GM12873 (cell line): ENCODE measurements around the gene RAB17.

Experiments
- CTCF ChIP-seq: IDR thresholded peaks from 2 replicates; pipeline ENCODE4 v1.5.1; 2012; ENCODE audit warnings: low read depth, mild to moderate bottlenecking, moderate library complexity, low read length, control low read depth; ENCODE audit not compliant: insufficient read depth; ENCODE audit errors: missing control alignments

Gene RAB17

DNA sequence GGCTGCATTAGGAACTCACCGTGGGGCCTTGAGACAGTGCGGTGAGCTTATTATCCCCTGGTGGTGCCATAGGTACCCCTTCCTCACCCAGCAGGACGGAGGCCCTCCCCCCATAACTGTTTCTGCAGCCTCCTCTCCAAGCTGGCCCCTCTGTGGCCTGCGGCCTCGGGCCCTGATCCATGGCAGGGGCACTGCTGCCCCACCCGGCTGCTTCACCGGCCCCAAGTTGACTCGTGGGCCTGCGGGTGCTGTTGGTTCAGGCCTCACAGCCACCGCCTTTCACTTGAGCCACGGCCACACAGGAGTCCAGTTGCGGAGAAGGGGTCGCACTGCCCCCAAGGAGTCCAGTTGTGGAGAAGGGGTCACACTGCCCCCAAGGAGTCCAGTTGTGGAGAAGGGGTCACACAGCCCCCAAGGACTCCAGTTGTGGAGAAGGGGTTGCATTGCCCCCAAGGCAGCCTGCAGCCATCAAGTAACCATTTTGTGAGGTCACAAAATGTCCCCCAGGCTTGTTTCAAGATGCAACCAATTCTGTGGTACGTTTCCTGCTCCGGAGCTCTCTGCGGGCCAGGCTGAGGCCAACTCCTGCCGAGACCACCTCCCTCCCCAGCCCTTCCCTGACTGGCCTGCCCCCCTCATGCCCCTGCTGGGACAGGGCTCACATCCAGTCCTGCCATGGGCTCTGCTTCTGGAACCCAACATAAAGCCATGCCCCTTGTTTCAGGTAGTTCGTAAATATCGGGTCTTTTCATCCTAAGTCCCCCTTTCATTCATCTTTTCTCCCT lies 41.5 kb upstream of the RAB17 start:
- TF ChIP-seq CTCF = no peak

GRCh38 chr2:237631007-237631785 lies 40.7 kb upstream of the RAB17 start:
- TF ChIP-seq CTCF = no peak

GRCh38 chr2:237630216-237631000 lies 39.9 kb upstream of the RAB17 start:
- TF ChIP-seq CTCF = no peak

DNA sequence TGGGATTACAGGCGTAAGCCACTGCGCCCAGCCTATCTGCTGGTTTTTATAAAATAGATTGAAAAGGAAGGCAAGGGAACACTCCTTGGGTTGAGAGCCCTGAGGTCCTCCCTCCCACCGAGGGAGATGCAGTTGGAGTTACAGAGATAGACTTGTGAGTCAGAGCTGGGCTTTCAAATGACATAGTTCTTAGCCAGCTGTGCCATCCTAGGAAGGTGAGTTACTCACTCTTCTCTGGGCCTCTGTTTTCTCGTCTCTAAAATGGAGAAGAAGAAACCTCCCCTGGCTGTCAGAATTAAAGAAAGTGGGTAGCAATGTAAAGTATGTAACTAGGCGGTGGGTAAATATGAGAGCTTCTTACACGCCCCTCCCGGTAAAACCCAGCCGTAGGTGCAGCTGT lies 39.2 kb upstream of the RAB17 start:
- TF ChIP-seq CTCF = no peak

DNA sequence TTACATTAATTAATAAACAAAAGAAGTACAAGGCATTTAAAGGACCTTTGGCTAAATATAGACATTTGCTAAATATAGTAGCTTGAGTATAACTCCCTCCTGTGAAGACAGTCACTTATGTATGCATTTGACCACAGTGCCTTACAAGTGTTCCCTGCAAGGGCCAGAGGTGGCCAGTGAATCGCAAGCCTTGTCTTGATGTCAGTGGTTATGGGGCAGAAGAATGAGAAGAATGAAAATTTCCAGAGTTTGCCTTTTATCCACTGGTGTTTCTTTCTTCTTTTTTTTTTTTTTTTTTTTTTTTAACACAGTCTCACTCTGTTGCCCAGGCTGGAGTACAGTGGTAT lies 38.6 kb upstream of the RAB17 start:
- no peak for TF ChIP-seq CTCF

- TF ChIP-seq CTCF = no peak
Observed at GRCh38 chr2:237628247-237629187, 38.0 kb upstream of the RAB17 start.
